ENCODE results near the gene GMEB2. TPM values are rescaled to one million over a fixed set of nuclear protein-coding genes. Genes with fewer than 3 reads are reported as not detected.
"Not testable (repeated sequence)": the region's sequence is repeated elsewhere in the genome, so short reads cannot be mapped to it uniquely, and the experiment has no call there.

The GMEB2 gene
- polyA plus RNA-seq, 1 donor = 8.0 TPM

- no peak for DNase-seq
Observed at GRCh38 chr20:63612276-63612931, 14.5 kb downstream of the GMEB2 start.

GRCh38 chr20:63611646-63612045 lies 15.3 kb downstream of the GMEB2 start:
- DNase-seq = no peak

- DNase-seq = no peak
Observed at GRCh38 chr20:63610581-63611435, 16.1 kb downstream of the GMEB2 start.

- no peak for DNase-seq
Observed at GRCh38 chr20:63606686-63607085, 20.2 kb downstream of the GMEB2 start.

DNA sequence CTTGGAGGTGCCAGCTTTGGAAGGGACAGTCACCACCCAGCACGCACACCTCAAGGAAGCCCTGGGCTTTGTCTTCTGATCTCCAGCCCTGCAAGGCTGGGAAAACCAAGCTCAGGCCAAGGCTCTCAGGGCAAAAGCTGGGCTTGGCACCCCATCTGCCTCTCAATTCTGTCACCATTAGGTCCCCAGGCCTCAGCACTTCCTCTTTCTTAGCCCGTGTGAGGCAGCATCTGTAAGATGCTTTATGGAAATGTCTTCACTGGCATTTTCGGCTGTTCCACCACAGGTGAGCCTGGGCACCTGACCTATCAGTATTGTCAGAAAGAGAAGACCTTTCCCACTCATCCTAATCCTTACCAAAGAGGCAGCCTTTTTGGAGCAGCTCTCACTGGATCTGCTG lies 24.6 kb downstream of the GMEB2 start:
- DNase-seq = no peak

DNA sequence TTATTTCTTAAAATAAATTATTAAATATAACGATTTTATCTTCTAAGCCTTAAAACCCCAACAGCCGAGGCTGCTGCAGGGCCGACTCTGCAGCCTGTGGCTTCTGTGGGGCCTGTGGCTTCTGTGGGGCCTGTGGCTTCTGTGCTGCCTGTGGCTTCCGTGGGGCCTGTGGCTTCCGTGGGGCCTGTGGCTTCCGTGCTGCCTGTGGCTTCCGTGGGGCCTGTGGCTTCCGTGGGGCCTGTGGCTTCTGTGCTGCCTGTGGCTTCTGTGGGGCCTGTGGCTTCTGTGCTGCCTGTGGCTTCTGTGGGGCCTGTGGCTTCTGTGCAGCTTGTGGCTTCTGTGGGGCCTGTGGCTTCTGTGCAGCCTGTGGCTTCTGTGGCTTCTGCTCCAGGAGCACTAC lies 25.2 kb downstream of the GMEB2 start:
- not testable (repeated sequence) for DNase-seq

DNA sequence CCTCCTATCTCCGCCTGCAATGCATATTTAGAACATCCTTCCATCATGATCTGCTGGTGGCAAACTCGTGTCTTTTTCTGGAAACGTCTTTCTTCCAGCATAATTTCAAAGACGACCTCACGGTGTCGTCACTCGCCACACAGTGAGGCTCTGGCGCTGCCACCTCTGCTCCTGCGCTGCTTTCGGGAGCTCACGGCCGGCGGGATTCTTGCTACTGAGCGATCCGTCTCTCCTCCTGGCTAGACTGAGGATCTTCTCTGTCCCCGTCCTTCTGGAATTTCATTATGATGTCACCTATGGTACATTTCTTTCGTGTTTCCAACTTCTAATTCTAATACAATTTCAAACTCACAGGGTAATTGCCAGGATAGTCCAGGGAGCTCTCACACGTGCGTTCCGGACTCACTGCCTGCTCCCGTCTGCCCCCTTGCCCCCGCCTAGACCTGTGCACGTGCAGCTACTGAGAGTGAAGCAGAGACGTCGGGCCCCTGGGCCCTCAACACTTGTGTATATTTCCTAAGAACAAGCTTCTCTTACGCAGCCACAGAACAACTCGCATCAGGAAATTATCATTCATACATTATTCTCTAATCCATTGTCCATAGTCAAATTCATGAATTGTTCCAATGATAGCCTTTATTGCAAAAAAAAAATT lies 27.4 kb downstream of the GMEB2 start:
- DNase-seq = no peak

DNA sequence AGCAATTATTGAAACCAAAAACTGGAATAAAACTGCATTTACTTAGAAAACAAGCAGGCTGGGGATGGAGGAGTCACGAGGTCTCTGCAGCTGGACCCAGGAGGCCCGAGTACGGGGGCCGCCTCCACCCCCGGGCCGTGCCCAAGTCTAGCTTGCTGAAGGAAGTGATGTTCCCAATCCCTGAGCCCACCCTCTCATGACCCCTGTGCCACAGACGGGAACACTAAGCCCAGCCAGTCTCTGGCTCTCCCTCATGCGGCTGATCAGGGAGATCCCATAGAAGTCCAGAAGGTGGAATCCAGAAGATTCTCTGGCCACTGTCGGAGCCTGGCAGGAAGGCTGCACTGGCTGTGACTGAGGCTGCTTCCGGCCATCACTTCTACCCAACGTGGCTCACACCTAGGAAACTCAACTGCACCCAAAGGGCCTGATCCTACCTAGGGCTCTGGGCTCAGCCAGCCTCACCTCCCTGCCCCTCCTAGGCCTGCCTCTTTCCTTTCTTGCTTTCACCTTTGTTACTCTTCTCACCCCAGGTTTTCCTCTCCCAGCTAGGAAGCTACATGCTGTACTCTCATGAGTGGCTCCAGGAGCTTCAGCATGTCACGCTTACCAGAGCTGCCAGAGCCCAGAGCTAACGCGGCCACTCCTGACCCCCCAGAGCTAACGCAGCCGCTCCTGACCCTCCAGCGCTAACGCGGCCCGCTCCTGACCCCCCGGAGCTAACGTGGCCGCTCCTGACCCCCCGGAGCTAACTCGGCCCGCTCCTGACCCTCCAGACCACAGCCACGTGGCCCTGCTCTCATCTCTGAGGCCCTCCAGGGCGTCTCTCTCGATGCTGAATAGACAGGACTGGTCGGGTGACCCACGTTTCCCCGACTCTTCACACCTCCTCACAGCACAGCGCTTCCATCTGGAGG lies 28.2 kb downstream of the GMEB2 start:
- no peak for DNase-seq

GRCh38 chr20:63597651-63598478 lies 29.0 kb downstream of the GMEB2 start:
- DNase-seq = no peak

GRCh38 chr20:63596423-63596822 lies 30.5 kb downstream of the GMEB2 start:
- DNase-seq = no peak

DNA sequence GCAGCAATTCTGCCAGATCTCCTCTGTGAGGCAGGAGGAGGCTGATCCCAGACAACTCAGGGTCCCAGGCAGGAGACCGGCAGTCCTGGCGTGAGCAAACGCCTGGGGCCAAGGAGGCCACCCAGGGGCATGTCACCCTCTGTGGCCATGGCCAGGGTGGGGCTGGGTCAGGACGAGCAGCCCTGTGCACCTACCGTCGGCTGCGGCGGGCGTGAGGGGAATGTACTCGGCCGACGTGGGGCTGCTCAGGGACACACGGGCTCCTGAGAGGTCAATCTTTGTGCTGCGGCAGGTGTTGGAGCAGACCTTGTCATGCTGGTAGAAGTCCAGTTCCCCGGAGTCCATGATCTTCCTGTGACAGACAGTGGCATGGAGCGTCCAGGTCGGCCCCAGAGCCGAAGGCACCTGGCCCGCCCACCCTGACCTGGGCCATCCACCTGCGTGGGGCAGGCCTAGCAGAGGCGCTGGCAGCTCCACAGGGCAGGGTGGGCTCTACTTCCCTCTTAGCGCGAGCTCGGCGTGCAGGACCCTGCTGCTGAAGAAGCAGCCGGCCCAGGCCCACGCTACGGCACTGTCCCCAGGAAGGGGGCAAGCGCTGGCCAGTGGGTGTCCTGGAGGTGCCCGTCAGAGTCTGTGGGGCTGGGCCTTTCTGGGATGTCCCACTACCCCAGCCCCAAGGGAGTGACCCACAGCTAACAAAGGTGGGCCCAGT lies 31.3 kb downstream of the GMEB2 start:
- DNase-seq = no peak

- DNase-seq = peak; percentile 39
Observed at GRCh38 chr20:63594043-63594561, 32.8 kb downstream of the GMEB2 start.

DNA sequence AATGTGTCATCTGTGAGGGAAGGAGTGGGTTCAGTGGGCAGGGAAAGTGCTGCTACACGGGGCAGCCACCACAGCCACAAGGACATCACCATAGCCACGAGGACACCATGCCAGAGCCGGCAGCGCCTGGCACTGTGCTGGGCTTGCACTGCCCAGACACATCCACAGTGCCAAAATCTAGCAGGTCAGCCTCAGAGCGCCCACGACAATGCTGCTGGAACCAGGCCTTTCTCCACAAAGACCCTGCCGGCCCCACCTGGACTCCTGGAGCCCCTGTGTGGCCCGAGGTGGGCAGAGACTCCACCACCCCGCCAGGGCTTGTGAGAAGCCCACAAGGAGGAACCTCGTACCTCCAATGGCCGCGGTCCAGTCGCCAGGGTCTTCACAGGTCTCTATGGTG lies 34.2 kb downstream of the GMEB2 start:
- DNase-seq = no peak

DNA sequence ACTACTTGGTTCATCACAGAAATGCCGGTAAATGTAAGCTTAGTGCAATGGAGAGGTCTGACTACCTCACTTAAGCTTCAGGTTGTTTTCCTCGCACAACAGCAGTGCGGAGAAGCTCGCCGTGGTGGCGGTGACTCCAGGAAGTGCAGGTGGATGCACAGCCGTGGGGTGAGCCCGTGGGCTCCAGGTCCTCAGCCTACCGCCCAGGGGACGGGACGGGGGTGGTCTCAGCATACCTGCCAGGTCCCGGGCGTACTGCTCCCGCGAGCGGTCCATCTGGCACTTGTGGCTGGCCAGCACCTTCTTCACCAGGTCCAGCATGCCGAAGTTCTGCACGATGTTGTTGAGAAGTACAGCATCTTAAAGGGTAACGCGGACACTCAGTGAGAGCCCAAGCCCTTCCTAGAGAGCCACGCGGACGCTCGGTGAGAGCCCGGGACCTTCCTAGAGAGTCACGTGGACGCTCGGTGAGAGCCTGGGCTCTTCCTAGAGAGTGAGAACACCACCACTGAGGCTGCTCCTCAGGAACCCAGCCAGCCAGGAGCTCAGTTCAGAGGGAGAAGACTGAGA lies 35.0 kb downstream of the GMEB2 start:
- no peak for DNase-seq

- DNase-seq = no peak
Observed at GRCh38 chr20:63591147-63591533, 35.8 kb downstream of the GMEB2 start.

DNA sequence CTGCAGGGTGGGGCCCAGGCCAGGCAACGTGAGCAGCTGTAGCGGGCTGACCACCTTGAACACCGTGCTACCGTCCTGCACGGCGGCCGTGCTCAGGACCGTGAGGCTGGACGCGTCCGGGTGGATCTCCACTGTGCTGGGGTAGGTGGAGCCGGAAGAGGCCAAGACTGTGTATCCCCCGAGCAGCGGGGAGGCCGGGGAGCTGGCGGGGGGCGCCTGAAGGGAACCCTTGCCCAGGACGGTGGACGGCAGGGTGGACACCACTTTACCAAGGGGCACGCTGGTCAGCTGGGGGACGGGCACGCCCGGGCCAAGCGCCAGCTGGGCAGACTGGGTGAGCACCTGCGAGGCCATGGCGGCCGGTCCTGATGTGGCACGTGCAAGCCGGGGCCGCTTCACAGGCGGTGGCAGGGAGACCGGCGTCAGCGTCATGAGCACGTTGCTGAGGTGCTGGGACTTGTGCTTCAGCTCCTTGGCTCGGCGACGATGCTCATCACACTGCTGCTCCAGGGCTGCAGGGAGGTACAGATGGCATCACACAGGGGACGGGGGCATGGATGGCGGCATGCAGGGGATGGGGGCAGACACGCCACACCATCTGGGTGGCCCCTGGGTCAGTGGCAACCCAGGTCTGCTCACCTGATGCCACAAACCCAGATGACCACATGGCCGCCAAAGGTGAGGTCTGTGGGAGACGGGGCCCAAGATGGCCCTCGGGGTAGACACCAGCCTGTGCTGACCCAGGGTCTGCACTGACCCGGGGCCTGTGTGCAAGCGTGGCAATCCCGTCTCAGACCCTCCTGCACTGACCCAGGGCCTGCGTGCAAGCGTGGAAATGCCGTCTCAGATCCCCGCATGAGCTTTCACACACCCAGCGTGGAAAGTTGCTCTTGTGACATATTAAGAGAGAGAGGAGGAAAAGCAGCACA lies 36.4 kb downstream of the GMEB2 start:
- no peak for DNase-seq

DNA sequence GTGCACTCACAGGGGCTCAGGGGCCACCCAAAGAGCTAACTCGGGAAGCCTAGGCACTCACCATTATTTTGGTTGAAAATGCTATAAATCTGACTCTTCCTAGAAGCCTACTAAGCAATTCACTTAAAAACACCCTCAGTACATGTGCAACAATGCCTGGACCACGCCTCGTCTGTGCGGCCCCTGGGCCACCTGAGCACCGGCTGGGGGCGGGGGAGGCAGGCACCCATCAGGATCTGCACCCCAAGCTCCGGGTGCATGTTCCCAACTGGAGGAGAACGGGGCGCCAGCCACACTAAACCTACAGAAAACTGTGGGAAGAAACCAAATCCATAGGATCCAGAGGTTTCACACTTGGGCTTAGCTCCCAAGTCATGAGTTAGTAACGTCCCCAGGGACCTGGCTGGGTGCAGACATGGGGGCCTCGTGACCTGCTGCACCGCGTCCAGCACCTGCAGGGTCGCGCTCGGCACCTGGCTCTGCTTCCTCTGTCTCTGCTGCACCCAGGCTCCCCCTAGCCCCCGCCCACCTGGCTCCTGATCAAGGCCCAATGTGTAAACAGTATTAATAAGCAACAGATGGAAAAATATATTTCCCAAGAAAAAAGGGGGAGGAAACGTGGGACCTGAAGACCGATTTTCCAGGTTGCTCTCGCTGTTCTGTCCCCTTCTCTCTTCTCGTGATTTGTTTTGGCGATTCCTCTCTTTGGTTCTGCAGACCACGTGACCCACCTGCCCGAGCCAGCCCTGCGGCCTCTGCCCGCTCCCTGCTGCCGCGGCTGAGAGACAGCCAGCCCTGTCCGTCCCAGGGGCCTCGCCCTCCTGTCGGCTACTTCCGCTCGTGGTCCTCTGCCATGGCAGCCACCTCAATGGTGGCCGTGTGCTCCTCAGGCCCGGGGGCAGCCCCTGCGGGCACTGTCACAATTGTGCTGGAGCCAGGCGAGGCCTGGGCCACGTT lies 37.4 kb downstream of the GMEB2 start:
- DNase-seq = no peak

GRCh38 chr20:63588641-63589041 lies 38.3 kb downstream of the GMEB2 start:
- no peak for DNase-seq

All from hindlimb muscle (tissue), 1 donor.